ENCODE measurements around the gene RORC. TPM values are rescaled to one million over a fixed set of nuclear protein-coding genes. Genes with fewer than 3 reads are reported as not detected.
"Not testable (repeated sequence)": the region's sequence is repeated elsewhere in the genome, so short reads cannot be mapped to it uniquely, and the experiment has no call there.

The RORC gene
- not detected for total RNA-seq (ENCODE audit: unreplicated experiment)
- long read RNA-seq: 0 reads

DNA sequence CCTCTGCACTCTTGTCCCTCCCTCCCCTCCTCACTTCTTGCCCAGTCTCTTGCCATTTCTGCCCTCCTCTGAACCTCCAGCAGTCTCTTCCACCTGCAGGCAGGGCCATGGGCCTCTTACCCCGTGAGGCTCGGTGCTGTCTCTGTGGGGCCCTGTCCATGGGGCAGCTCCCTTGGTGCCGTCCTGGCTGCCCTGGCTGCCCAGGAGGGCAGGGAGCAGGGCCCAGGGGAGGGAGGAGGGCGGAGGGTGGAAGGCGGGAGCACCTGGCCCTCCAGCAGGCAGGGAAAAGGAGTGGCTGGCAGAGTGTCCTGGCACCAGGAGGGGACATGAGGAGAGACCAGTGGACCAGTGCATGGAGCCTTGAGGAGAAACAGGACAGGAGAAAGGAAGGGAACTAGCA, at the start of gene RORC:
Gene RORC (minus strand): TSS at position 198 of the 400 bp plus-strand sequence. CDS start 38 bp downstream, at position 160.
- H3K27me3 Mint-ChIP-seq (ENCODE audit: unreplicated experiment): peaks cover 15% of the 10 kb centered on the region
- H3K27ac Mint-ChIP-seq (ENCODE audit: unreplicated experiment): no peak within 1 kb of the TSS
- H3K9me3 Mint-ChIP-seq (ENCODE audit: unreplicated experiment): peaks cover 6% of the 10 kb centered on the region
- DNase-seq: no peak
- TF ChIP-seq, protein P1, sequence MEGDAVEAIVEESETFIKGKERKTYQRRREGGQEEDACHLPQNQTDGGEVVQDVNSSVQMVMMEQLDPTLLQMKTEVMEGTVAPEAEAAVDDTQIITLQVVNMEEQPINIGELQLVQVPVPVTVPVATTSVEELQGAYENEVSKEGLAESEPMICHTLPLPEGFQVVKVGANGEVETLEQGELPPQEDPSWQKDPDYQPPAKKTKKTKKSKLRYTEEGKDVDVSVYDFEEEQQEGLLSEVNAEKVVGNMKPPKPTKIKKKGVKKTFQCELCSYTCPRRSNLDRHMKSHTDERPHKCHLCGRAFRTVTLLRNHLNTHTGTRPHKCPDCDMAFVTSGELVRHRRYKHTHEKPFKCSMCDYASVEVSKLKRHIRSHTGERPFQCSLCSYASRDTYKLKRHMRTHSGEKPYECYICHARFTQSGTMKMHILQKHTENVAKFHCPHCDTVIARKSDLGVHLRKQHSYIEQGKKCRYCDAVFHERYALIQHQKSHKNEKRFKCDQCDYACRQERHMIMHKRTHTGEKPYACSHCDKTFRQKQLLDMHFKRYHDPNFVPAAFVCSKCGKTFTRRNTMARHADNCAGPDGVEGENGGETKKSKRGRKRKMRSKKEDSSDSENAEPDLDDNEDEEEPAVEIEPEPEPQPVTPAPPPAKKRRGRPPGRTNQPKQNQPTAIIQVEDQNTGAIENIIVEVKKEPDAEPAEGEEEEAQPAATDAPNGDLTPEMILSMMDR (IDR thresholded peaks at IDR 0.05; ENCODE audit: partially characterized antibody, unreplicated experiment): no peak
- H3K4me1 Mint-ChIP-seq (ENCODE audit: low read depth, unreplicated experiment): peaks cover 10% of the 10 kb centered on the region
- H3K4me3 Mint-ChIP-seq (ENCODE audit: unreplicated experiment): no peak within 1 kb of the TSS
- no peaks in the 10 kb centered on the region for H3K36me3 Mint-ChIP-seq (ENCODE audit: unreplicated experiment)

DNA sequence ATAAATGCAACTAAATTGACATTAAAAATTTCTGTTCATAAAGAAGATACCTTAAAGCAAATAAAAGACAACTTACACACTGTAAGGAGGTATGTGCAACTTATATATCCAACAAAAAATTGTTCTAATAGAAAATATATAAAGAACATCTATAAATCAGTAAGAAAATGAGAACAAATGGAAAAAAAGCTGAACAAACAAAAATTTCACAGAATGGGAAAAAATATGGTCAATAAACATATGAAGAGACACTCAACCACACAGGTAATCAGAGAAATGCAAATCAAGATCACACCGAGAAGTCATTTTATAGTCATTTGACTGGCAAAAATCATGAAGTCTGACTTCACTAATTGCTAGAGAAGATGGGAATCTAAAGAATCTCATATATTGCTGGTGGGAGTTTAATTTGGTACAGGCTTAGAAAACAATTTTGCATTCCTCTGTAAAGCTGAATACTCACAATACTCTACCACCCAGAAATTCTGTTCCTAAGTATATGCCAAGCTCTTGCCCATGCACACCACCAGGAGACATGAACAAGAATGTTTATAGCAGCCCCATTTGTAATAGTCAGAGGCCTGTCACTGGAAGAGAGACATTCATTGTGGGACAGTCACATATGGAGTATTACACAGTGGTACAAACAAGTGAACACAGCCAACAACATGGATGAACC, 44.0 kb upstream of the RORC start:
- Mint-ChIP-seq H3K27me3 (ENCODE audit: unreplicated experiment) (no peaks in the 10 kb centered on the region), H3K36me3 (ENCODE audit: unreplicated experiment) (no peaks in the 10 kb centered on the region)

DNA sequence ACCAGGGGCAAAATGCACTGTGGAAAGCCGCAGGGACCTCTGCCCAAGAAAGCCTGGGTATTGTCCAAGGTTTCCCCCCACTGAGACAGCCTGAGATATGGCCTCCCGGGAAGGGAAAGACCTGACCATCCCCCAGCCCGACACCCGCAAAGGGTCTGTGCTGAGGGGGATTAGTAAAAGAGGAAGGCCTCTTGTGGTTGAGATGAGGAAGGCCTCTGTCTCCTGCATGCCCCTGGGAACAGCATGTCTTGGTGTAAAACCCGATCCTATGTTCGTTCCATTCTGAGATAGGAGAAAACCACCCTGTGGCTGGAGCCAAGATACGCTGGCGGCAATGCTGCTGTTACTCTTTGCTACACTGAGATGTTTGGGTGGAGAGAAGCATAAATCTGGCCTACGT, 41.2 kb upstream of the RORC start:
- not testable (repeated sequence) for H3K27me3 Mint-ChIP-seq (ENCODE audit: unreplicated experiment); H3K4me3 Mint-ChIP-seq (ENCODE audit: unreplicated experiment); H3K4me1 Mint-ChIP-seq (ENCODE audit: low read depth, unreplicated experiment); H3K36me3 Mint-ChIP-seq (ENCODE audit: unreplicated experiment); H3K27ac Mint-ChIP-seq (ENCODE audit: unreplicated experiment); DNase-seq; H3K9me3 Mint-ChIP-seq (ENCODE audit: unreplicated experiment)

More for the DNA sequence above, 44.0 kb upstream of the RORC start:
- Mint-ChIP-seq H3K9me3 (ENCODE audit: unreplicated experiment) (no peaks in the 10 kb centered on the region), H3K4me3 (ENCODE audit: unreplicated experiment) (no peak overlapping the region), H3K4me1 (ENCODE audit: low read depth, unreplicated experiment) (peaks cover 14% of the 10 kb centered on the region), H3K27ac (ENCODE audit: unreplicated experiment) (no peak overlapping the region)
- TF ChIP-seq, protein P1 (IDR thresholded peaks at IDR 0.05; ENCODE audit: partially characterized antibody, unreplicated experiment): no peak
- no peak for DNase-seq

DNA sequence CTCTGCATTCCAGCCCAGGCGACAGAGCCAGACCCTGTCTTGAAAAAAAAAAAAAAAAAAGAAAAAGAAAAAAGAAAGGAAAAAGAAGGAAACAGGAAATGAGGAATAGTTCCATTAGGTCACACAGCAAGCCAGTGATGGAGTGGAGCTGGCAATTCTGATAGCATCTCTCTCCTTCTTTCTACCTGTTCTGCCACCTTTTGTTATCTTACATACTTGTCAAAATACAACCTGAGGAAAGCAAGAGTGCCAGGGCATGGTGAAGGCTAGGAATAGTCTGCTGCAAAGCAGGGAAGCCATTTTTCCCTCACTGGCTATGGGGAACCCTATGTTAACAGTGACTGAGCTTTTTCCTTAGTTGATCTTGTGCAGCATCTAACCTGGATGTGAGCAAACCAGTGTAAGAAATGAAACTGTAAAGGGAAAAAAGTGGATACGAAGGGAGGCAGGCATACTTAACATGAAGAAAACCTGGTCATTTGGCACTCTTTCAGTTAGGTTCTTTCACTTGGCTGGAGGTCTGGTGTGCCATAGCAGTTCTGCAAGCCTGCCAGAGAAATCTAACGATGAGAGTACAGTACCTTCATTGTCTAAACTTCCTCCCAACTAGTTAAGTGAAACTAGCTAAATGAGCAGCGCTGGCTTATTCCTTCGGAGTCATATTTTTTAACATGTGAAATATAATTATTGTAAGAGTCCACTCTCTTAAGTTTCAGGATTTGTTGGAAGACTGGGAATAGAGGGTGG, 39.9 kb upstream of the RORC start:
- no peak overlapping the region for H3K27ac Mint-ChIP-seq (ENCODE audit: unreplicated experiment)
- no peaks in the 10 kb centered on the region for H3K9me3 Mint-ChIP-seq (ENCODE audit: unreplicated experiment)
- DNase-seq: no peak
- H3K4me3 Mint-ChIP-seq (ENCODE audit: unreplicated experiment): no peak overlapping the region
- no peaks in the 10 kb centered on the region for H3K36me3 Mint-ChIP-seq (ENCODE audit: unreplicated experiment)
- H3K27me3 Mint-ChIP-seq (ENCODE audit: unreplicated experiment): no peaks in the 10 kb centered on the region
- TF ChIP-seq, protein P1 (IDR thresholded peaks at IDR 0.05; ENCODE audit: partially characterized antibody, unreplicated experiment): no peak
- peaks cover 4% of the 10 kb centered on the region for H3K4me1 Mint-ChIP-seq (ENCODE audit: low read depth, unreplicated experiment)

DNA sequence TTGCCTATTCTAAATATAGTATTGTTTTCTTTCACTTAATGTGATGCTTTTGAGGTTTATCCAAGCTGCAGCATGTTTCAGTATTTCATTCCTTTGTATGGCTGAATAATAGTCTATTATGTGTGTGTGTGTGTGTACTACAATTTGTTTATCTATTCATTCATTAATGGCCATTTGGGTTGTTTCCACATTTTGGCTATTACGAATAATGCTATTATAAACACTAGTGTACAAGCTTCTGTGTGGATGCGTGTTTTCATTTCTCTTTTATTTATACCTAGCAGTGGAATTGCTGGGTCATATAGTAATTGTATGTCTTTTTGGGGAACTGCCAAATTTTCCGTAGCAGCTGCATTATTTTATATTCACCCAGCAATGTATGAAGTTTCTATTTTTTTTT, 36.9 kb upstream of the RORC start:
- peaks cover 5% of the 10 kb centered on the region for H3K27me3 Mint-ChIP-seq (ENCODE audit: unreplicated experiment)

More for the DNA sequence above, 36.9 kb upstream of the RORC start:
- Mint-ChIP-seq H3K4me3 (ENCODE audit: unreplicated experiment) (no peak overlapping the region), H3K27ac (ENCODE audit: unreplicated experiment) (no peak overlapping the region), H3K36me3 (ENCODE audit: unreplicated experiment) (no peaks in the 10 kb centered on the region), H3K9me3 (ENCODE audit: unreplicated experiment) (peaks cover 5% of the 10 kb centered on the region), H3K4me1 (ENCODE audit: low read depth, unreplicated experiment) (peaks cover 4% of the 10 kb centered on the region)
- DNase-seq: no peak
- TF ChIP-seq, protein P1 (IDR thresholded peaks at IDR 0.05; ENCODE audit: partially characterized antibody, unreplicated experiment): no peak
